ENCODE results near the gene UBR4. TPM values are rescaled to one million over a fixed set of nuclear protein-coding genes. Genes with fewer than 3 reads are reported as not detected.

Gene UBR4
- total and polyA plus RNA-seq, 2 of the 8 experiments (the other 6 are each of a cell fraction or from before 2014, with no cell fraction given) = 139 to 152 TPM

DNA sequence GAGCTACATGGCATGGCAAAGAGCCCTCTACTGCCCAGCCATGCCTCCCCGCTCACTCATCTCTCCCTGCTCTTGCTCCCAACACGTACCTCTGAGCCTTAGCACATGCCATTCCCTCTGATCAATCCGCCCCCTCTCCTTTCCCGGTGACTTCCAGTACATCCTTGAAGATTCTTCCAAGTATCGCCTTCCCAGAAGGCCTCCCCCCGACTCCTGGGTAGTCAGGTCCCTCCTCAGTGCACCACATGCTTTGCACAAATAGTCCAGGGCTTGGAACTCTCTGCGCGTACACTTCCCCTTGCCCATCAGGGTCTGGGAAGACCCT is 176.6 kb downstream of the UBR4 start (continued):
- TF ChIP-seq, protein P1, sequence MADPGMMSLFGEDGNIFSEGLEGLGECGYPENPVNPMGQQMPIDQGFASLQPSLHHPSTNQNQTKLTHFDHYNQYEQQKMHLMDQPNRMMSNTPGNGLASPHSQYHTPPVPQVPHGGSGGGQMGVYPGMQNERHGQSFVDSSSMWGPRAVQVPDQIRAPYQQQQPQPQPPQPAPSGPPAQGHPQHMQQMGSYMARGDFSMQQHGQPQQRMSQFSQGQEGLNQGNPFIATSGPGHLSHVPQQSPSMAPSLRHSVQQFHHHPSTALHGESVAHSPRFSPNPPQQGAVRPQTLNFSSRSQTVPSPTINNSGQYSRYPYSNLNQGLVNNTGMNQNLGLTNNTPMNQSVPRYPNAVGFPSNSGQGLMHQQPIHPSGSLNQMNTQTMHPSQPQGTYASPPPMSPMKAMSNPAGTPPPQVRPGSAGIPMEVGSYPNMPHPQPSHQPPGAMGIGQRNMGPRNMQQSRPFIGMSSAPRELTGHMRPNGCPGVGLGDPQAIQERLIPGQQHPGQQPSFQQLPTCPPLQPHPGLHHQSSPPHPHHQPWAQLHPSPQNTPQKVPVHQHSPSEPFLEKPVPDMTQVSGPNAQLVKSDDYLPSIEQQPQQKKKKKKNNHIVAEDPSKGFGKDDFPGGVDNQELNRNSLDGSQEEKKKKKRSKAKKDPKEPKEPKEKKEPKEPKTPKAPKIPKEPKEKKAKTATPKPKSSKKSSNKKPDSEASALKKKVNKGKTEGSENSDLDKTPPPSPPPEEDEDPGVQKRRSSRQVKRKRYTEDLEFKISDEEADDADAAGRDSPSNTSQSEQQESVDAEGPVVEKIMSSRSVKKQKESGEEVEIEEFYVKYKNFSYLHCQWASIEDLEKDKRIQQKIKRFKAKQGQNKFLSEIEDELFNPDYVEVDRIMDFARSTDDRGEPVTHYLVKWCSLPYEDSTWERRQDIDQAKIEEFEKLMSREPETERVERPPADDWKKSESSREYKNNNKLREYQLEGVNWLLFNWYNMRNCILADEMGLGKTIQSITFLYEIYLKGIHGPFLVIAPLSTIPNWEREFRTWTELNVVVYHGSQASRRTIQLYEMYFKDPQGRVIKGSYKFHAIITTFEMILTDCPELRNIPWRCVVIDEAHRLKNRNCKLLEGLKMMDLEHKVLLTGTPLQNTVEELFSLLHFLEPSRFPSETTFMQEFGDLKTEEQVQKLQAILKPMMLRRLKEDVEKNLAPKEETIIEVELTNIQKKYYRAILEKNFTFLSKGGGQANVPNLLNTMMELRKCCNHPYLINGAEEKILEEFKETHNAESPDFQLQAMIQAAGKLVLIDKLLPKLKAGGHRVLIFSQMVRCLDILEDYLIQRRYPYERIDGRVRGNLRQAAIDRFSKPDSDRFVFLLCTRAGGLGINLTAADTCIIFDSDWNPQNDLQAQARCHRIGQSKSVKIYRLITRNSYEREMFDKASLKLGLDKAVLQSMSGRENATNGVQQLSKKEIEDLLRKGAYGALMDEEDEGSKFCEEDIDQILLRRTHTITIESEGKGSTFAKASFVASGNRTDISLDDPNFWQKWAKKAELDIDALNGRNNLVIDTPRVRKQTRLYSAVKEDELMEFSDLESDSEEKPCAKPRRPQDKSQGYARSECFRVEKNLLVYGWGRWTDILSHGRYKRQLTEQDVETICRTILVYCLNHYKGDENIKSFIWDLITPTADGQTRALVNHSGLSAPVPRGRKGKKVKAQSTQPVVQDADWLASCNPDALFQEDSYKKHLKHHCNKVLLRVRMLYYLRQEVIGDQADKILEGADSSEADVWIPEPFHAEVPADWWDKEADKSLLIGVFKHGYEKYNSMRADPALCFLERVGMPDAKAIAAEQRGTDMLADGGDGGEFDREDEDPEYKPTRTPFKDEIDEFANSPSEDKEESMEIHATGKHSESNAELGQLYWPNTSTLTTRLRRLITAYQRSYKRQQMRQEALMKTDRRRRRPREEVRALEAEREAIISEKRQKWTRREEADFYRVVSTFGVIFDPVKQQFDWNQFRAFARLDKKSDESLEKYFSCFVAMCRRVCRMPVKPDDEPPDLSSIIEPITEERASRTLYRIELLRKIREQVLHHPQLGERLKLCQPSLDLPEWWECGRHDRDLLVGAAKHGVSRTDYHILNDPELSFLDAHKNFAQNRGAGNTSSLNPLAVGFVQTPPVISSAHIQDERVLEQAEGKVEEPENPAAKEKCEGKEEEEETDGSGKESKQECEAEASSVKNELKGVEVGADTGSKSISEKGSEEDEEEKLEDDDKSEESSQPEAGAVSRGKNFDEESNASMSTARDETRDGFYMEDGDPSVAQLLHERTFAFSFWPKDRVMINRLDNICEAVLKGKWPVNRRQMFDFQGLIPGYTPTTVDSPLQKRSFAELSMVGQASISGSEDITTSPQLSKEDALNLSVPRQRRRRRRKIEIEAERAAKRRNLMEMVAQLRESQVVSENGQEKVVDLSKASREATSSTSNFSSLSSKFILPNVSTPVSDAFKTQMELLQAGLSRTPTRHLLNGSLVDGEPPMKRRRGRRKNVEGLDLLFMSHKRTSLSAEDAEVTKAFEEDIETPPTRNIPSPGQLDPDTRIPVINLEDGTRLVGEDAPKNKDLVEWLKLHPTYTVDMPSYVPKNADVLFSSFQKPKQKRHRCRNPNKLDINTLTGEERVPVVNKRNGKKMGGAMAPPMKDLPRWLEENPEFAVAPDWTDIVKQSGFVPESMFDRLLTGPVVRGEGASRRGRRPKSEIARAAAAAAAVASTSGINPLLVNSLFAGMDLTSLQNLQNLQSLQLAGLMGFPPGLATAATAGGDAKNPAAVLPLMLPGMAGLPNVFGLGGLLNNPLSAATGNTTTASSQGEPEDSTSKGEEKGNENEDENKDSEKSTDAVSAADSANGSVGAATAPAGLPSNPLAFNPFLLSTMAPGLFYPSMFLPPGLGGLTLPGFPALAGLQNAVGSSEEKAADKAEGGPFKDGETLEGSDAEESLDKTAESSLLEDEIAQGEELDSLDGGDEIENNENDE (IDR thresholded peaks at IDR 0.05; ENCODE audit: insufficient replicate concordance, low read length) = no peak
- TF ChIP-seq RXRA (IDR thresholded peaks at IDR 0.05; ENCODE audit: insufficient read depth, low read depth, low read length) (no peak), CHD1 (IDR thresholded peaks at IDR 0.05; ENCODE audit: low read depth, low read length) (no peak), CREB1 (IDR thresholded peaks at IDR 0.05) (no peak), NRF1 (IDR thresholded peaks at IDR 0.05; ENCODE audit: low read depth, low read length) (no peak), JUND (IDR thresholded peaks at IDR 0.05; ENCODE audit: low read length) (no peak), CHD2 (IDR thresholded peaks at IDR 0.05; ENCODE audit: low read length) (no peak), RAD21 (IDR thresholded peaks at IDR 0.05 in 1 of 2, conservative IDR thresholded peaks at IDR 0.05 in 1 of 2; ENCODE audit: low read depth in 2 of 2, low read length in 2 of 2) (no peak), TEAD4 (IDR thresholded peaks at IDR 0.05; ENCODE audit: low read depth, low read length) (no peak)
